IMR-90 (cell line): ENCODE results near the gene ALDH5A1. TPM values are rescaled to one million over a fixed set of nuclear protein-coding genes. Genes with fewer than 3 reads are reported as not detected.

Experiments
- ATAC-seq: fragments of 200-7000 bp; cut with Tn5 transposase; 2 replicates; pipeline ENCODE4 v1.9.1; 2020; ENCODE audit warnings: low read depth, mild to moderate bottlenecking, moderate library complexity
- BruUV-seq: library from RNA; stranded (reverse); fragments of 400-500 nt; replicated peaks from 2 replicates; lab custom pipeline; 2021; lab: Mats Ljungman, UMichigan
- CTCF ChIA-PET: fragments of 300-600 bp; formaldehyde crosslinking; extraction: SDS; loops from one replicate; lab custom pipeline; 2021; ENCODE audit warnings: antibody characterized with exemption; lab: Yijun Ruan, JAX
- POLR2A ChIA-PET: fragments of 300-600 bp; sonication (Branson Sonifier 250); formaldehyde crosslinking; loops from one replicate; lab custom pipeline; 2022; ENCODE audit warnings: antibody characterized with exemption; ENCODE audit not compliant: unreplicated experiment; lab: Charles Lee
- DNase-seq: peaks from one replicate; pipeline ENCODE4 v3.0.0; 2013
- H2AFZ ChIP-seq: replicated peaks from 2 replicates; pipeline ENCODE3; 2013; ENCODE audit warnings: low read length, mild to moderate bottlenecking; ENCODE audit not compliant: poor library complexity
- H2AK5ac ChIP-seq: 2 replicates; pipeline ENCODE4 v1.6.1; 2013; ENCODE audit warnings: low read depth, low read length, inconsistent platforms
- H2AK9ac ChIP-seq: replicated peaks from 2 replicates; pipeline ENCODE3; 2013; ENCODE audit warnings: mild to moderate bottlenecking, low read depth, low read length, moderate library complexity; ENCODE audit not compliant: poor library complexity
- H2BK120ac ChIP-seq: 2 replicates; pipeline ENCODE4 v1.6.1; 2013; ENCODE audit warnings: low read depth, low read length, inconsistent platforms
- H2BK15ac ChIP-seq: 3 replicates; pipeline ENCODE4 v1.6.1; 2013; ENCODE audit warnings: low read depth, low read length, inconsistent platforms
- H2BK20ac ChIP-seq: 2 replicates; pipeline ENCODE4 v1.6.1; 2013; ENCODE audit warnings: low read depth, mild to moderate bottlenecking, inconsistent platforms, low read length, moderate library complexity
- H2BK5ac ChIP-seq: 2 replicates; pipeline ENCODE4 v1.6.1; 2013; ENCODE audit warnings: mild to moderate bottlenecking, low read depth, low read length, inconsistent platforms; ENCODE audit not compliant: poor library complexity, severe bottlenecking
- H3K14ac ChIP-seq: replicated peaks from 2 replicates; pipeline ENCODE4 v1.6.1; 2013; ENCODE audit warnings: low read depth, low read length, inconsistent platforms
- H3K18ac ChIP-seq: 2 replicates; pipeline ENCODE4 v1.6.1; 2013; ENCODE audit warnings: low read depth, low read length, control low read depth
- H3K23ac ChIP-seq: 2 replicates; pipeline ENCODE4 v1.6.1; 2013; ENCODE audit warnings: low read depth, low read length, inconsistent platforms
- H3K27ac ChIP-seq: 2 replicates; pipeline ENCODE4 v1.5.1; 2013; ENCODE audit warnings: mild to moderate bottlenecking, control low read depth, low read length; ENCODE audit not compliant: insufficient read depth
- H3K27me3 ChIP-seq: 2 replicates; pipeline ENCODE4 v1.6.1; 2013; ENCODE audit warnings: low read length; ENCODE audit not compliant: control insufficient read depth, insufficient read depth
- H3K36me3 ChIP-seq: 2 replicates; pipeline ENCODE4 v1.6.1; 2013; ENCODE audit warnings: low read length, mixed read lengths; ENCODE audit not compliant: control insufficient read depth, insufficient read depth
- H3K4ac ChIP-seq: 2 replicates; pipeline ENCODE4 v1.6.1; 2013; ENCODE audit warnings: low read depth, low read length, inconsistent platforms
- H3K4me1 ChIP-seq: 2 replicates; pipeline ENCODE4 v1.6.1; 2013; ENCODE audit warnings: low read length, mixed read lengths; ENCODE audit not compliant: control insufficient read depth, insufficient read depth
- H3K4me2 ChIP-seq: 2 replicates; pipeline ENCODE4 v1.6.1; 2013; ENCODE audit warnings: low read depth, mild to moderate bottlenecking, control low read depth, low read length, moderate library complexity
- H3K4me3 ChIP-seq: 2 replicates; pipeline ENCODE4 v1.5.1; 2013; ENCODE audit warnings: low read depth, mild to moderate bottlenecking, control low read depth, low read length, moderate library complexity; ENCODE audit not compliant: insufficient read depth
- H3K56ac ChIP-seq: 2 replicates; pipeline ENCODE4 v1.6.1; 2013; ENCODE audit warnings: low read length, inconsistent platforms; ENCODE audit not compliant: insufficient read depth; ENCODE audit errors: extremely low read depth
- H3K79me1 ChIP-seq, 2 experiments: 2 replicates each; pipeline ENCODE4 v1.6.1; 2013; ENCODE audit warnings: low read length in 2 of 2, inconsistent platforms in 1 of 2, low read depth in 1 of 2
- H3K9ac ChIP-seq: 2 replicates; pipeline ENCODE4 v1.6.1; 2013; ENCODE audit warnings: low read depth, low read length, control low read depth
- H3K9me1 ChIP-seq: 2 replicates; pipeline ENCODE4 v1.6.1; 2013; ENCODE audit warnings: low read length, inconsistent platforms; ENCODE audit not compliant: insufficient read depth
- H3K9me3 ChIP-seq: 2 replicates; pipeline ENCODE4 v1.6.1; 2013; ENCODE audit warnings: low read length; ENCODE audit not compliant: control insufficient read depth, insufficient read depth
- H4K20me1 ChIP-seq: 2 replicates; pipeline ENCODE4 v1.6.1; 2013; ENCODE audit warnings: low read length, inconsistent platforms; ENCODE audit not compliant: insufficient read depth
- H4K5ac ChIP-seq: 2 replicates; pipeline ENCODE4 v1.6.1; 2013; ENCODE audit warnings: mild to moderate bottlenecking, low read depth, low read length, control low read depth
- H4K8ac ChIP-seq, 2 experiments: 2 replicates each; pipeline ENCODE4 v1.6.1; 2013; ENCODE audit warnings: low read depth in 2 of 2, low read length in 2 of 2, control low read depth in 1 of 2, inconsistent platforms in 1 of 2
- H4K91ac ChIP-seq: 2 replicates; pipeline ENCODE4 v1.6.1; 2013; ENCODE audit warnings: low read depth, low read length, inconsistent platforms; ENCODE audit not compliant: insufficient read depth
- BHLHE40 ChIP-seq: fragments of 150-350 bp; IDR thresholded peaks from 2 replicates; pipeline ENCODE4 v1.6.1; 2016; ENCODE audit warnings: mild to moderate bottlenecking, low read depth, low read length
- MAFK ChIP-seq: IDR thresholded peaks from 2 replicates; pipeline ENCODE4 v1.6.1; 2012; ENCODE audit warnings: low read depth, low read length, improper control_type of control experiment
- WGBS, 2 experiments: methylation state at CpG; one replicate each; pipeline versions ENCODE4 v1.1.5 to v1.1.7; 2013; ENCODE audit warnings: missing lambda C conversion rate in 2 of 2; ENCODE audit not compliant: insufficient read length in 1 of 2; ENCODE audit errors: extremely low coverage in 2 of 2; 5-methylcytosine and 5-hydroxymethylcytosine counted together
- dilution Hi-C: fragments of 300-500 bp; cut with HindIII; formaldehyde crosslinking; loops from one replicate; pipeline ENCODE4 v1.14.3; 2018; ENCODE audit warnings: low sequenced_read_pairs; ENCODE audit not compliant: unreplicated experiment
- in situ Hi-C: fragments of 300-500 bp; cut with MboI; formaldehyde crosslinking; loops from 3 replicates; pipeline ENCODE4 v1.14.3; 2019; ENCODE audit warnings: low sequenced_read_pairs, inconsistent platforms, mixed read lengths
- intact Hi-C: fragments of 100-400 bp; cut with micrococcal nuclease; formaldehyde crosslinking; loops from 2 replicates; pipeline ENCODE4 v1.10.0; 2022
- polyA plus RNA-seq, 3 experiments: library from polyadenylated mRNA; depleted of rRNA; stranded (reverse); fragments of >200 nt; gene quantifications; 2 replicates each; pipeline ENCODE4 v1.2.3, GENCODE V29; 2012; ENCODE audit warnings: low replicate concordance in 1 of 3
- total RNA-seq: library from RNA; depleted of rRNA; stranded (reverse); fragments of >200 nt; gene quantifications from 2 replicates; pipeline ENCODE4 v1.2.3, GENCODE V29; 2012

Gene ALDH5A1
- total and polyA plus RNA-seq, 2 of the 4 experiments (the other 2 are of a cell fraction) = 0.36 to 0.48 TPM

DNA sequence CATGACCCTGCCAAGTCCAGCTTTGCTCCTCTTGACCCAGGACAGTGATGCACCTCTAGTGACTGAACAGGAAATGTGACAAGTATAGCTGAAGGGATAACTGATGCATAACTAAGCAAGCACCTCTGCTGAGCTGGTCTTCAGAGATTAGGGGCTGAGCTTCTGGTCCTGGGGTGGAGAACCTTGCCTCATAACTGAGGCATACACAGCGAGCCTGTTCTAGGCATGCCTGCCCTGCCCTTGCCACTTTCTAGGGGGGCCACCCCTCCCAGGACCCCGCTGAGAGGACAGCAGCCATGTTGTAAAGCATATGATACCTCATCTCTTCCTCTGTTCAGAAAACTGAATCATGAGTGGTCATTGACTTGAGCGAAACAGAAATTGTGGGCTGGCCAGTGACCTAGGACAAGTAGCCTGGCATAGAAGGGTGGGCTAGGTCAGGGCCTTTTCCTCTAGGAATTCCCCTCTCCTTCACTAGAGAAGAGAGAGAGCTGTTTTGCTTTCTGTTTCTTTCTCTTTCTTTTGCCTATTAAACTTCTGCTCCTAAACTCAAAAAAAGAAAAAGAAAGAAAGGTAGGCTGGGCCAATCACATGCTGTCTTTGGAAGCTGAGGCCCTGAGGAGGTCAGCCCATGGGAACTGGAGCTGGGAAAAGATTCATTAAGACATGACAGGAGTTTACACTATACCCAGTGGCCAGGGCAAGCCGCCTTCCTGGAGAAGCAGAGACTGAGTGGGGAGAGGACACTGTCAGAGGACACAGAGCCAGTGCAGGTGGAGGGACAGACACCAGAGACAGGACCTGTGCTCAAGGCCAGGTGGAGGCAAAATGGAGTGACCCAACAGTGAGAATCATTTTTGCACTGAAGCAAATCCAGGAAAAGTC, 23.1 kb downstream of the ALDH5A1 start:
- no peak overlapping the region for H2AFZ ChIP-seq
- no peak overlapping the region for H3K23ac ChIP-seq
- H2BK15ac ChIP-seq = no peak overlapping the region
- ChIA-PET CTCF (interaction anchor here (0.5 to 0.6 kb wide), 2 partner anchors 31 to 656 kb away, joined by 5 to 6 read pairs; no protein-coding TSS in a partner anchor), POLR2A (no interaction called here)
- no peak overlapping the region for H3K14ac ChIP-seq
- no peak overlapping the region for H4K8ac ChIP-seq
- no peak for ATAC-seq
- no TSS peak for BruUV-seq
- no peak overlapping the region for H3K4ac ChIP-seq
- H3K36me3 ChIP-seq = no peaks in the 10 kb centered on the region
- no peaks in the 10 kb centered on the region for H4K20me1 ChIP-seq
- H3K9me3 ChIP-seq = no peaks in the 10 kb centered on the region
- 40% methylated on average over 1 of the region's 4 CpGs; no CpG with 5 or more reads in 1 of the 2 experiments for WGBS, 2 experiments
- no peak overlapping the region for H2BK5ac ChIP-seq
- H2AK5ac ChIP-seq = no peak overlapping the region
- peaks cover 7% of the 10 kb centered on the region; the same call in 1 of the 2 replicates for H3K9me1 ChIP-seq
- no peaks in the 10 kb centered on the region for H3K79me1 ChIP-seq
- no peak for TF ChIP-seq MAFK
- TF ChIP-seq BHLHE40 = no peak
- H4K5ac ChIP-seq = no peak overlapping the region
- DNase-seq = no peak
- H2AK9ac ChIP-seq = peak overlapping the region; percentile 55
- no peaks in the 10 kb centered on the region for H3K4me1 ChIP-seq
- no peak overlapping the region for H3K9ac ChIP-seq
- in situ Hi-C loops (no loop called here), intact Hi-C loops (no loop called here), dilution Hi-C loops (no loop called here)
- H3K4me3 ChIP-seq = no peak overlapping the region
- H3K18ac ChIP-seq = no peak overlapping the region
- no peak overlapping the region for H2BK20ac ChIP-seq
- H2BK120ac ChIP-seq = no peak overlapping the region
- no peak overlapping the region for H3K56ac ChIP-seq
- H3K27me3 ChIP-seq = peaks cover 2% of the 10 kb centered on the region; the same call in 1 of the 2 replicates
- no peak overlapping the region for H4K91ac ChIP-seq
- no peak overlapping the region for H3K27ac ChIP-seq
- H3K4me2 ChIP-seq = no peak overlapping the region
